ENCODE data around the gene DNAJC16. TPM values are rescaled to one million over a fixed set of nuclear protein-coding genes. Genes with fewer than 3 reads are reported as not detected.

Gene DNAJC16
- total RNA-seq, 1 experiment from 2014 or later: 15.1 TPM

DNA sequence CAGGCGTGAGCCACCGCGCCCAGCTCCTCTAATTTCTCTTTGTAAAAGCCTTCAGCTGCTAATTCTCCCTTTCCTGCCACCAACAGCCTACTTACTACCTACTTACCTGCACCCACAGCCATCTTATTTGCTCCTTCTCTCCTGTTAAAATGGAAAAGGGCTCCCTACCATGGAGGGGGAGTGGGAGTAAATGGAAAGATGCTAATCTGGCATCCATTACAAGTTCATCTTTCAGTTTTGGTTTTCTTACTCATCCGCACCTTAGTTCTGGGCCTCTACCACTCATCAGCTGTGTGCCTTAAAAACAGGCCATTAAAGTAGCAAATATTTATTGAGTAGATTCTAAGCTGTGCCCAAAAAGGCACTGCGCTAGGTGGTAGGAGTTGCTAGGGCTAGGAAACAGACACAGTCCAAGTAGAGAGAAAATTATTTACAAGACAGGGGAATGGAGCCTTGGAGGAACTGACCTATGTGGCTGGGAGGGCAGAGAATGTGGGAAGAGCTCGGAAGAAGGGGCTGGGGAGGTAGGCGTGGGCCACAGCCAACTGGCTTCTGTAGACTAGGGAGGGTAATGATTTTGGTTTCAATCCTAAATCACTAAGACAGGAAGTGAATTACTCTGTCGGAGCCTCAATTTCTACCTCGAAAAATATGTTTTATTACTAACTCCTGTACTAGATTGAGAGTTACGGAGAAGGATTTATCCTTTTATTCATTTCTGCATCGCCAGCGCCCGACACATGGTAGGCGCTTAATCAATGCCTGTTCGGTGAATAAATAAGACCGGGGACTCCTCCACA is 89.9 kb downstream of the DNAJC16 start:
- TSS peak; percentile 93 for BruUV-seq (replicated peaks)

DNA sequence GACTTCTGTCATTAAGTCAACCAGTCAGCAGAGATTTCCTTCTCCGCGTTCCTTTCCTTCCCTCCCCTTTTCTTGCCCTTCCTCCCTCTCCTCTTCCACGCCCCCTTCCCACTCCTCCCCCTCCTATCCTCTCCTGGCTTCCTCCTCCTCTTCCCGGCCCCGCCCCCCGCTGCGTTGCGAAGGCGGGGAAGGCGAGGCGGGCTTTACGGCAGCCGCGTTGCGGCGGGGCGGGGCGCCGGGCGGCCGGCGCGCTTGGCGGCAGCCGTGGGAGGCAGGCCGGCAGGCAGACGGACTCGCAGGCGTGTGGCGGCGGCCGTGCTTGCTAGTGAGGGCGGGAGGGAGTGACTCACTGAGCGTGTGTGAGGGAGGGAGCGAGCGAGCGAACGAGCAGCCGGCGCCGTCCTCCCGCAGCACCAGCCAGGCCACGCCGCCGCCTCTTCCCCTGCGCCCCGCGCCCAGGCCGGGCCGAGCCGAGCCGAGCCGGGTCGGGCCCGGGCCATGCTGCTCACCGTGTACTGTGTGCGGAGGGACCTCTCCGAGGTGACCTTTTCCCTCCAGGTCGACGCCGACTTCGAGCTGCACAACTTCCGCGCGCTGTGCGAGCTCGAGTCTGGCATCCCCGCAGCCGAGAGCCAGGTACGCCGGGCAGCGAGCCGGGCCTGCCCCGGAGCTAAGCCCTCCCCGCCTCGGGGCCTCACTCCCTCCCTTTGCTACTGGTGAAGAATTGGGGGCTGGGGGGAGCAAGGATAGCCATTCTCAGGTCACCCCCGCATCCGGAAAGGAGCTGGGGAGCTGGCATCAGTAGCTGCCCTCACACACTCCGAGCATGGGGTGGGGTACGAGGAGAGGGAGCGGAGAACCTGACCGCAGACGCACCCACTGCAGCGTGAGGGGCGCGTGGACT is 90.8 kb downstream of the DNAJC16 start, which contains the start of gene DDI2:
DDI2 (plus strand) TSS at position 286 of the 904 bp plus-strand sequence; CDS start at position 499, 213 bp downstream.
- Mint-ChIP-seq H3K4me3 (ENCODE audit: unreplicated experiment) (peak within 1 kb of the TSS; percentile 88), H3K36me3 (ENCODE audit: insufficient read depth, unreplicated experiment) (peaks cover 27% of the 10 kb centered on the region), H3K27ac (ENCODE audit: unreplicated experiment) (peak within 1 kb of the TSS; percentile 86), H3K9me3 (ENCODE audit: unreplicated experiment) (no peaks in the 10 kb centered on the region), H3K4me1 (ENCODE audit: low read depth, unreplicated experiment) (peaks cover 28% of the 10 kb centered on the region), H3K27me3 (ENCODE audit: insufficient read depth, unreplicated experiment) (no peaks in the 10 kb centered on the region)
- DNase-seq: peak; percentile 96 to 97
- Histone ChIP-seq H3K4me1 (peaks cover 34% of the 10 kb centered on the region), H3K4me3 (ENCODE audit: low read depth, low read length) (peak within 1 kb of the TSS; percentile 95), H3K36me3 (ENCODE audit: control insufficient read depth, insufficient read depth, low read length) (no peaks in the 10 kb centered on the region; the same call in 1 of the 2 replicates), H3K9me3 (no peaks in the 10 kb centered on the region), H3K27me3 (replicated peaks; ENCODE audit: control insufficient read depth, insufficient read depth, low read length) (no peaks in the 10 kb centered on the region)
- intact Hi-C loops (cut with micrococcal nuclease; ENCODE audit: unreplicated experiment): loop anchor here (1.0 to 10.0 kb wide), 4 partner anchors 14 to 217 kb away; partner anchors contain the start of genes AGMAT and DNAJC16
- ChIA-PET CTCF (interaction anchor here (0.9 to 1.5 kb wide), 2 partner anchors 14 to 124 kb away, joined by 3 to 4 read pairs; no protein-coding TSS in a partner anchor), POLR2A (interaction anchor here (0.5 kb wide), 1 partner anchor 19 kb away, joined by 3 read pairs; no protein-coding TSS in a partner anchor)
- TF ChIP-seq, protein P1, sequence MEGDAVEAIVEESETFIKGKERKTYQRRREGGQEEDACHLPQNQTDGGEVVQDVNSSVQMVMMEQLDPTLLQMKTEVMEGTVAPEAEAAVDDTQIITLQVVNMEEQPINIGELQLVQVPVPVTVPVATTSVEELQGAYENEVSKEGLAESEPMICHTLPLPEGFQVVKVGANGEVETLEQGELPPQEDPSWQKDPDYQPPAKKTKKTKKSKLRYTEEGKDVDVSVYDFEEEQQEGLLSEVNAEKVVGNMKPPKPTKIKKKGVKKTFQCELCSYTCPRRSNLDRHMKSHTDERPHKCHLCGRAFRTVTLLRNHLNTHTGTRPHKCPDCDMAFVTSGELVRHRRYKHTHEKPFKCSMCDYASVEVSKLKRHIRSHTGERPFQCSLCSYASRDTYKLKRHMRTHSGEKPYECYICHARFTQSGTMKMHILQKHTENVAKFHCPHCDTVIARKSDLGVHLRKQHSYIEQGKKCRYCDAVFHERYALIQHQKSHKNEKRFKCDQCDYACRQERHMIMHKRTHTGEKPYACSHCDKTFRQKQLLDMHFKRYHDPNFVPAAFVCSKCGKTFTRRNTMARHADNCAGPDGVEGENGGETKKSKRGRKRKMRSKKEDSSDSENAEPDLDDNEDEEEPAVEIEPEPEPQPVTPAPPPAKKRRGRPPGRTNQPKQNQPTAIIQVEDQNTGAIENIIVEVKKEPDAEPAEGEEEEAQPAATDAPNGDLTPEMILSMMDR (IDR thresholded peaks at IDR 0.05; ENCODE audit: insufficient read depth in 1 of 2, low read depth in 1 of 2, low read length in 1 of 2, severe bottlenecking in 1 of 2, unreplicated experiment in 1 of 2): no peak
- BruUV-seq (replicated peaks): no TSS peak

More for the DNA sequence above, 89.9 kb downstream of the DNAJC16 start:
- intact Hi-C loops (cut with micrococcal nuclease; ENCODE audit: unreplicated experiment): loop anchor here (1.0 to 10.0 kb wide), 3 partner anchors 32 to 218 kb away; partner anchors contain the start of genes AGMAT and DNAJC16
- ChIA-PET POLR2A (interaction anchor here (0.5 kb wide), 1 partner anchor 19 kb away, joined by 3 read pairs; no protein-coding TSS in a partner anchor), CTCF (no interaction called here)
- Histone ChIP-seq H3K27me3 (replicated peaks; ENCODE audit: control insufficient read depth, insufficient read depth, low read length) (no peaks in the 10 kb centered on the region), H3K4me3 (ENCODE audit: low read depth, low read length) (peak overlapping the region; percentile 39), H3K36me3 (ENCODE audit: control insufficient read depth, insufficient read depth, low read length) (no peaks in the 10 kb centered on the region), H3K9me3 (no peaks in the 10 kb centered on the region), H3K4me1 (peaks cover 27% of the 10 kb centered on the region)
- Mint-ChIP-seq H3K4me1 (ENCODE audit: low read depth, unreplicated experiment) (peaks cover 19% of the 10 kb centered on the region), H3K36me3 (ENCODE audit: insufficient read depth, unreplicated experiment) (peaks cover 24% of the 10 kb centered on the region), H3K27ac (ENCODE audit: unreplicated experiment) (peak overlapping the region; percentile 86), H3K4me3 (ENCODE audit: unreplicated experiment) (peak overlapping the region; percentile 88), H3K27me3 (ENCODE audit: insufficient read depth, unreplicated experiment) (no peaks in the 10 kb centered on the region), H3K9me3 (ENCODE audit: unreplicated experiment) (no peaks in the 10 kb centered on the region)
- TF ChIP-seq, protein P1 (IDR thresholded peaks at IDR 0.05; ENCODE audit: insufficient read depth in 1 of 2, low read depth in 1 of 2, low read length in 1 of 2, severe bottlenecking in 1 of 2, unreplicated experiment in 1 of 2): no peak
- no peak for DNase-seq

Measured in Caco-2 (cell line).